HepG2 (cell line): ENCODE results near the gene SH3D19. TPM values are rescaled to one million over a fixed set of nuclear protein-coding genes. Genes with fewer than 3 reads are reported as not detected.

Experiments
- CEBPB ChIP-seq: IDR thresholded peaks from 2 replicates; pipeline ENCODE4 v1.6.1; 2011; ENCODE audit warnings: low read depth, low read length, improper control_type of control experiment, borderline replicate concordance
- CEBPG ChIP-seq: IDR thresholded peaks from 2 replicates; pipeline ENCODE4 v1.6.1; 2016
- LCORL ChIP-seq, 2 experiments: fragments of 450-650 bp in 1 of 2; sonication (generic) in 1 of 2; formaldehyde crosslinking in 1 of 2; IDR thresholded peaks; 2 replicates each; pipeline versions ENCODE4 v1.5.0 to v1.6.1; 2017 to 2020; ENCODE audit warnings: antibody characterized with exemption in 1 of 2, missing genetic modification reagents in 1 of 2
- MLX ChIP-seq: IDR thresholded peaks from 2 replicates; pipeline ENCODE4 v1.6.1; 2016
- NCOR1 ChIP-seq: fragments of 200-600 bp; sonication (generic); IDR thresholded peaks from 2 replicates; pipeline ENCODE4 v1.7.0; 2017; ENCODE audit warnings: antibody characterized with exemption, low read length, borderline replicate concordance
- PRDM15 ChIP-seq: sonication (generic); formaldehyde crosslinking; IDR thresholded peaks from 2 replicates; pipeline ENCODE4 v1.4.0; 2020; ENCODE audit warnings: missing genetic modification reagents
- RXRB ChIP-seq: IDR thresholded peaks from 2 replicates; pipeline ENCODE4 v1.6.1; 2016; ENCODE audit warnings: borderline replicate concordance, missing genetic modification reagents, missing compliant biosample characterization
- SIX4 ChIP-seq: sonication (generic); formaldehyde crosslinking; IDR thresholded peaks from 2 replicates; pipeline ENCODE4 v1.4.0; 2020; ENCODE audit warnings: missing genetic modification reagents
- SRSF1 ChIP-seq: fragments of 200-400 bp; formaldehyde crosslinking; optimal IDR thresholded peaks from 2 replicates; pipeline ENCODE3; 2017; ENCODE audit warnings: mild to moderate bottlenecking, low read depth, low read length, moderate library complexity
- TEAD2 ChIP-seq: sonication (generic); formaldehyde crosslinking; IDR thresholded peaks from 2 replicates; pipeline ENCODE4 v1.9.0; 2021; ENCODE audit warnings: missing genetic modification reagents
- TIGD3 ChIP-seq: sonication (generic); formaldehyde crosslinking; IDR thresholded peaks from 2 replicates; pipeline ENCODE4 v1.5.1; 2020; ENCODE audit warnings: mild to moderate bottlenecking, missing genetic modification reagents, borderline replicate concordance
- ZBTB1 ChIP-seq: sonication (generic); formaldehyde crosslinking; IDR thresholded peaks from 2 replicates; pipeline ENCODE4 v1.4.0; 2020; ENCODE audit warnings: missing genetic modification reagents, borderline replicate concordance
- ZNF414 ChIP-seq: sonication (generic); formaldehyde crosslinking; IDR thresholded peaks from 2 replicates; pipeline ENCODE4 v1.5.0; 2020; ENCODE audit warnings: missing genetic modification reagents
- polyA plus RNA-seq, 8 experiments: library from polyadenylated mRNA; depleted of rRNA in 3 of 8; stranded (reverse) in 7 of 8; unstranded in 1 of 8; fragments of >200 nt; fragmentation: Illumina TruSeq in 4 of 8; extraction: Trizol in 4 of 8; gene quantifications; 2 replicates each; pipeline versions ENCODE4 v1.2.1 to v1.2.3, GENCODE V29; 2011 to 2016; ENCODE audit warnings: low read depth in 4 of 8, missing spikeins in 1 of 8, mixed read lengths in 1 of 8; ENCODE audit not compliant: insufficient read depth in 1 of 8
- total RNA-seq, 5 experiments: library from RNA; depleted of rRNA; stranded (reverse); fragments of >200 nt; fragmentation: Illumina TruSeq; extraction: Trizol; gene quantifications; 2 replicates each; pipeline ENCODE4 v1.2.3, GENCODE V29; 2016; ENCODE audit warnings: low read depth in 1 of 5
- TF ChIP-seq, protein P1 (sequence below): sonication (generic); formaldehyde crosslinking; IDR thresholded peaks from 2 replicates; pipeline ENCODE4 v1.4.0; 2020; ENCODE audit warnings: mild to moderate bottlenecking, missing genetic modification reagents
- TF ChIP-seq, protein P2 (sequence below): sonication (generic); formaldehyde crosslinking; IDR thresholded peaks from 2 replicates; pipeline ENCODE4 v1.9.0; 2022; ENCODE audit warnings: low read depth, missing genetic modification reagents
- TF ChIP-seq, protein P3 (sequence below): sonication (generic); formaldehyde crosslinking; IDR thresholded peaks from 2 replicates; pipeline ENCODE4 v1.4.0; 2020; ENCODE audit warnings: mild to moderate bottlenecking, missing genetic modification reagents

Gene SH3D19
- total and polyA plus RNA-seq, 2 of the 13 experiments (the other 11 are each of a cell fraction or from before 2014, with no cell fraction given) = 31.2 to 38.0 TPM

GRCh38 chr4:151251603-151252304, 73.7 kb downstream of the SH3D19 start (continued):
- TF ChIP-seq CEBPB = peak; percentile 83
- TF ChIP-seq, protein P1, sequence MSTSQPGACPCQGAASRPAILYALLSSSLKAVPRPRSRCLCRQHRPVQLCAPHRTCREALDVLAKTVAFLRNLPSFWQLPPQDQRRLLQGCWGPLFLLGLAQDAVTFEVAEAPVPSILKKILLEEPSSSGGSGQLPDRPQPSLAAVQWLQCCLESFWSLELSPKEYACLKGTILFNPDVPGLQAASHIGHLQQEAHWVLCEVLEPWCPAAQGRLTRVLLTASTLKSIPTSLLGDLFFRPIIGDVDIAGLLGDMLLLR (CRISPR knock-in tag) = no peak
- TF ChIP-seq NCOR1 = 0 out of 2 replicates have a peak, but pooled peaks have one; percentile 28
- TF ChIP-seq SIX4 (CRISPR knock-in tag) = 0 out of 2 replicates have a peak, but pooled peaks have one; percentile 20
- peak; percentile 73 for TF ChIP-seq CEBPG (CRISPR knock-in tag)
- 0 out of 2 replicates have a peak, but pooled peaks have one; percentile 34 for TF ChIP-seq TIGD3
- no peak for TF ChIP-seq SRSF1
- TF ChIP-seq LCORL (IDR thresholded peaks at IDR 0.05) = no peak
- 0 out of 2 replicates have a peak, but pooled peaks have one; percentile 5 for TF ChIP-seq LCORL (CRISPR knock-in tag; IDR thresholded peaks at IDR 0.05)
- TF ChIP-seq ZNF414 (CRISPR knock-in tag) = peak; percentile 44; the same call in 1 of the 2 replicates
- TF ChIP-seq TEAD2 (CRISPR knock-in tag) = no peak
- TF ChIP-seq ZBTB1 (CRISPR knock-in tag) = no peak
- TF ChIP-seq RXRB = no peak; the same call in 1 of the 2 replicates
- 0 out of 2 replicates have a peak, but pooled peaks have one; percentile 68 for TF ChIP-seq MLX (CRISPR knock-in tag)
- no peak for TF ChIP-seq PRDM15 (CRISPR knock-in tag)
- TF ChIP-seq, protein P2, sequence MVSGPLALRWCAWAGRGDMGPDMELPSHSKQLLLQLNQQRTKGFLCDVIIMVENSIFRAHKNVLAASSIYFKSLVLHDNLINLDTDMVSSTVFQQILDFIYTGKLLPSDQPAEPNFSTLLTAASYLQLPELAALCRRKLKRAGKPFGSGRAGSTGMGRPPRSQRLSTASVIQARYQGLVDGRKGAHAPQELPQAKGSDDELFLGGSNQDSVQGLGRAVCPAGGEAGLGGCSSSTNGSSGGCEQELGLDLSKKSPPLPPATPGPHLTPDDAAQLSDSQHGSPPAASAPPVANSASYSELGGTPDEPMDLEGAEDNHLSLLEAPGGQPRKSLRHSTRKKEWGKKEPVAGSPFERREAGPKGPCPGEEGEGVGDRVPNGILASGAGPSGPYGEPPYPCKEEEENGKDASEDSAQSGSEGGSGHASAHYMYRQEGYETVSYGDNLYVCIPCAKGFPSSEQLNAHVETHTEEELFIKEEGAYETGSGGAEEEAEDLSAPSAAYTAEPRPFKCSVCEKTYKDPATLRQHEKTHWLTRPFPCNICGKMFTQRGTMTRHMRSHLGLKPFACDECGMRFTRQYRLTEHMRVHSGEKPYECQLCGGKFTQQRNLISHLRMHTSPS (CRISPR knock-in tag) = peak; percentile 99
- TF ChIP-seq, protein P3, sequence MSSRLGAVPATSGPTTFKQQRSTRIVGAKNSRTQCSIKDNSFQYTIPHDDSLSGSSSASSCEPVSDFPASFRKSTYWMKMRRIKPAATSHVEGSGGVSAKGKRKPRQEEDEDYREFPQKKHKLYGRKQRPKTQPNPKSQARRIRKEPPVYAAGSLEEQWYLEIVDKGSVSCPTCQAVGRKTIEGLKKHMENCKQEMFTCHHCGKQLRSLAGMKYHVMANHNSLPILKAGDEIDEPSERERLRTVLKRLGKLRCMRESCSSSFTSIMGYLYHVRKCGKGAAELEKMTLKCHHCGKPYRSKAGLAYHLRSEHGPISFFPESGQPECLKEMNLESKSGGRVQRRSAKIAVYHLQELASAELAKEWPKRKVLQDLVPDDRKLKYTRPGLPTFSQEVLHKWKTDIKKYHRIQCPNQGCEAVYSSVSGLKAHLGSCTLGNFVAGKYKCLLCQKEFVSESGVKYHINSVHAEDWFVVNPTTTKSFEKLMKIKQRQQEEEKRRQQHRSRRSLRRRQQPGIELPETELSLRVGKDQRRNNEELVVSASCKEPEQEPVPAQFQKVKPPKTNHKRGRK = no peak
